Gastroesophageal sphincter (tissue), 3 donors: ENCODE measurements around the gene USP28.

Experiments used
- CTCF ChIP-seq, 4 experiments: fragments of 200-600 bp in 2 of 4; fragments of 450-650 bp in 2 of 4; sonication (generic) in 1 of 4; IDR thresholded peaks; one replicate each; pipeline ENCODE4 v1.5.1; 2017 to 2019; ENCODE audit warnings: antibody characterized with exemption in 4 of 4, mild to moderate bottlenecking in 2 of 4, moderate library complexity in 2 of 4
- EP300 ChIP-seq: sonication (generic); formaldehyde crosslinking; IDR thresholded peaks from one replicate; pipeline ENCODE4 v1.6.1; 2017; ENCODE audit warnings: antibody characterized with exemption, mild to moderate bottlenecking
- POLR2A ChIP-seq, 2 donors: fragments of 450-650 bp; IDR thresholded peaks; one replicate each; pipeline ENCODE4 v1.6.1; 2017; ENCODE audit warnings: antibody characterized with exemption in 2 of 2, mild to moderate bottlenecking in 2 of 2, moderate library complexity in 1 of 2

GRCh38 chr11:113862435-113862834, 12.9 kb downstream of the USP28 start:
- TF ChIP-seq POLR2A (IDR thresholded peaks at IDR 0.05) (no peak), EP300 (no peak), CTCF (IDR thresholded peaks at IDR 0.05) (no peak)
